DND-41 (cell line): ENCODE data around the gene JAK2.

ENCODE experiments used
- ATAC-seq: fragments of 200-7000 bp; cut with Tn5 transposase; 3 replicates; pipeline ENCODE4 v1.9.1; 2021; ENCODE audit warnings: low read depth; ENCODE audit not compliant: insufficient read depth
- DNase-seq: peaks from one replicate; pipeline ENCODE4 v3.0.0-alpha.2; 2020
- H2AFZ ChIP-seq: 2 replicates; pipeline ENCODE4 v1.6.0; 2012; ENCODE audit warnings: low read depth, low read length
- H3K27ac ChIP-seq: 2 replicates; pipeline ENCODE4 v1.5.1; 2012; ENCODE audit warnings: low read length, inconsistent platforms
- H3K27me3 ChIP-seq: fragments of 200-600 bp; sonication (generic); 2 replicates; pipeline ENCODE4 v1.6.0; 2012; ENCODE audit warnings: low read length, mild to moderate bottlenecking, inconsistent platforms; ENCODE audit not compliant: insufficient read depth, poor library complexity
- H3K36me3 ChIP-seq: 2 replicates; pipeline ENCODE4 v1.5.1; 2012; ENCODE audit warnings: low read length, inconsistent platforms; ENCODE audit not compliant: insufficient read depth
- H3K4me1 ChIP-seq: 2 replicates; pipeline ENCODE4 v1.5.1; 2012; ENCODE audit warnings: mild to moderate bottlenecking, low read length; ENCODE audit not compliant: insufficient read depth
- H3K4me2 ChIP-seq: 2 replicates; pipeline ENCODE4 v1.6.0; 2012; ENCODE audit warnings: mild to moderate bottlenecking, moderate library complexity, low read length, inconsistent platforms; ENCODE audit not compliant: insufficient read depth
- H3K4me3 ChIP-seq, 2 experiments: fragments of 200-600 bp in 1 of 2; shearing (Covaris generic) in 1 of 2; 2 replicates each; pipeline ENCODE4 v1.5.1; 2012 to 2016; ENCODE audit warnings: inconsistent platforms in 2 of 2, low read length in 2 of 2, mild to moderate bottlenecking in 2 of 2, low read depth in 1 of 2, moderate library complexity in 1 of 2
- H3K79me2 ChIP-seq: 2 replicates; pipeline ENCODE4 v1.6.0; 2012; ENCODE audit warnings: low read length, inconsistent platforms; ENCODE audit not compliant: insufficient read depth
- H3K9ac ChIP-seq: 2 replicates; pipeline ENCODE4 v1.6.0; 2012; ENCODE audit warnings: low read depth, mild to moderate bottlenecking, inconsistent platforms, low read length, moderate library complexity
- H3K9me3 ChIP-seq: 2 replicates; pipeline ENCODE4 v1.5.1; 2012; ENCODE audit warnings: low read length, moderate library complexity, mild to moderate bottlenecking, inconsistent platforms; ENCODE audit not compliant: insufficient read depth, severe bottlenecking
- H4K20me1 ChIP-seq: 2 replicates; pipeline ENCODE4 v1.6.0; 2012; ENCODE audit warnings: low read length; ENCODE audit not compliant: insufficient read depth
- EZH2 ChIP-seq: IDR thresholded peaks from 3 replicates; pipeline ENCODE4 v1.6.1; 2012; ENCODE audit warnings: borderline replicate concordance, low read depth, mild to moderate bottlenecking, moderate library complexity, low read length, inconsistent platforms; ENCODE audit not compliant: severe bottlenecking
- TF ChIP-seq, protein P1 (sequence below): IDR thresholded peaks from 2 replicates; pipeline ENCODE4 v1.5.1; 2012; ENCODE audit warnings: borderline replicate concordance, low read length, moderate library complexity, mild to moderate bottlenecking; ENCODE audit not compliant: poor library complexity, severe bottlenecking; ENCODE audit errors: extremely low read depth

JAK2 gene

DNA sequence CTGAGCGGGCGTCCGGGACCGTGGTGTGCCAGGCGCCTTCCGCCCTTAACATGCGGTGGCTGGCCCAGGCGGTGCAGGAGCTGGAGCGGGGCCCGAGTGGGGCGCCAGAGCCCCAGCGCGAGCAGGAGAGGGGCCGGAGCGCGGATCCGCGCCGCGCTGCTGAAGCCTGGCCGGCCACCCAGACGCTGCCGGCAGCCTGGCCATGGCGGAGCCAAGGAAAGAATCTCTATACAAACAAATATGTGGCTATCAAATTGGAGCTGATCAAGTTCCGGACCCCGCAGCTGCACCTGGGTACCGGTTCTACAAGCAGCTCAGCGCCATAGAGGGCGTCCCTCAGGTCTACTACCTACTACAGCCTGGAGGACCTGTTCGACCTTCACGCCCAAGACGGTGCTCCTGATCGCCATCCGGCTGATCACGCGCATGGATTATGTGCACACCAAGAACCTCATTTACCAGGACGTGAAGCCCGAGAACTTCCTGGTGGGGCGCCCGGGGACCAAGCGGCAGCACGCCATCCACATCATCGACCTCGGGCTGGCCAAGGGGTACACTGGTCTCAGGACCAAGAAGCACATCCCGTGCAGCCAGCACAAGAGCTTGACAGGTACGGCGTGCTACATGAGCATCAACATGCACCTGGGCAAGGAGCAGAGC is 55.8 kb downstream of the JAK2 start:
- peaks cover 20% of the 10 kb centered on the region for H3K36me3 ChIP-seq
- H3K4me1 ChIP-seq = no peaks in the 10 kb centered on the region
- H2AFZ ChIP-seq = no peak overlapping the region
- no peak for TF ChIP-seq EZH2
- TF ChIP-seq, protein P1, sequence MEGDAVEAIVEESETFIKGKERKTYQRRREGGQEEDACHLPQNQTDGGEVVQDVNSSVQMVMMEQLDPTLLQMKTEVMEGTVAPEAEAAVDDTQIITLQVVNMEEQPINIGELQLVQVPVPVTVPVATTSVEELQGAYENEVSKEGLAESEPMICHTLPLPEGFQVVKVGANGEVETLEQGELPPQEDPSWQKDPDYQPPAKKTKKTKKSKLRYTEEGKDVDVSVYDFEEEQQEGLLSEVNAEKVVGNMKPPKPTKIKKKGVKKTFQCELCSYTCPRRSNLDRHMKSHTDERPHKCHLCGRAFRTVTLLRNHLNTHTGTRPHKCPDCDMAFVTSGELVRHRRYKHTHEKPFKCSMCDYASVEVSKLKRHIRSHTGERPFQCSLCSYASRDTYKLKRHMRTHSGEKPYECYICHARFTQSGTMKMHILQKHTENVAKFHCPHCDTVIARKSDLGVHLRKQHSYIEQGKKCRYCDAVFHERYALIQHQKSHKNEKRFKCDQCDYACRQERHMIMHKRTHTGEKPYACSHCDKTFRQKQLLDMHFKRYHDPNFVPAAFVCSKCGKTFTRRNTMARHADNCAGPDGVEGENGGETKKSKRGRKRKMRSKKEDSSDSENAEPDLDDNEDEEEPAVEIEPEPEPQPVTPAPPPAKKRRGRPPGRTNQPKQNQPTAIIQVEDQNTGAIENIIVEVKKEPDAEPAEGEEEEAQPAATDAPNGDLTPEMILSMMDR = no peak
- peaks cover 11% of the 10 kb centered on the region for H3K9me3 ChIP-seq
- DNase-seq (no peak), ATAC-seq (no peak)
- H3K4me2 ChIP-seq = no peak overlapping the region
- no peak overlapping the region for H3K4me3 ChIP-seq
- H3K9ac ChIP-seq = no peak overlapping the region
- no peaks in the 10 kb centered on the region for H3K79me2 ChIP-seq
- H3K27ac ChIP-seq = no peak overlapping the region
- H4K20me1 ChIP-seq = no peaks in the 10 kb centered on the region
- H3K27me3 ChIP-seq = no peaks in the 10 kb centered on the region

DNA sequence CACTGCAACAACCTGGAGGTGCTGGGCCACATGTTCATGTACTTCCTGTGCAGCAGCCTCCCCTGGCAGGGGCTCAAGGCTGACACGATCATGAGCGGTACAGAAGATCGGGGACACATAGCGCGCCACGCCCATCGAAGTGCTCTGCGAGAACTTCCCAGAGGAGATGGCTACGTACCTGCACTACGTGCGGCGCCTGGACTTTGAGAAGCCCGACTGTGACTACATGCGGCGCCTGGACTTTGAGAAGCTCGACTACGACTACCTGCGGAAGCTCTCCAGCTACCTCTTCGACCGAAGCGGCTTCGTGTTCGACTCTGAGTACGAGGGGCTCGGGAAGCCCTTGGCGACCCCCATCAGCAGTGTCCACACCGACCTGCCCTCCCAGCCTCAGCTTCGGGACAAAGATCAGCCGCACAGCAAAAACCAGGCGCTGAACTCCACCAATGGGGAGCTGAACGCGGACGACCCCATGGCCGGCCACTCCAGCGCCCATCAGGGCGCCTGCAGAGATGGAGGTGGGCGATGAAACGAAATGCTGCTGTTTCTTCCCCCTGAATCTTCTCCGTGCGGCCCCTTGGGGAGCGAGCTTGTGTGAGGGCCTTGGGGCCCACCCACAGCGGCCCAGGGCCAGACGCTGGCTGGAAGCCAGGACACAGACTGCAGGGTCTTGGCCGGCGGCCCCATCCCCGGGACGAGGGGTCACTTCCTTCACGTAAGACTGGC is 56.5 kb downstream of the JAK2 start:
- ATAC-seq = no peak
- H3K9me3 ChIP-seq = peaks cover 11% of the 10 kb centered on the region
- no peak overlapping the region for H3K4me3 ChIP-seq
- no peak overlapping the region for H3K4me2 ChIP-seq
- no peaks in the 10 kb centered on the region for H4K20me1 ChIP-seq
- H3K36me3 ChIP-seq = peaks cover 20% of the 10 kb centered on the region
- no peak overlapping the region for H3K27ac ChIP-seq
- no peak overlapping the region for H3K9ac ChIP-seq
- no peaks in the 10 kb centered on the region for H3K4me1 ChIP-seq
- DNase-seq = no peak
- no peak for TF ChIP-seq EZH2
- TF ChIP-seq, protein P1 = no peak
- no peak overlapping the region for H2AFZ ChIP-seq
- no peaks in the 10 kb centered on the region for H3K27me3 ChIP-seq
- H3K79me2 ChIP-seq = no peaks in the 10 kb centered on the region

DNA sequence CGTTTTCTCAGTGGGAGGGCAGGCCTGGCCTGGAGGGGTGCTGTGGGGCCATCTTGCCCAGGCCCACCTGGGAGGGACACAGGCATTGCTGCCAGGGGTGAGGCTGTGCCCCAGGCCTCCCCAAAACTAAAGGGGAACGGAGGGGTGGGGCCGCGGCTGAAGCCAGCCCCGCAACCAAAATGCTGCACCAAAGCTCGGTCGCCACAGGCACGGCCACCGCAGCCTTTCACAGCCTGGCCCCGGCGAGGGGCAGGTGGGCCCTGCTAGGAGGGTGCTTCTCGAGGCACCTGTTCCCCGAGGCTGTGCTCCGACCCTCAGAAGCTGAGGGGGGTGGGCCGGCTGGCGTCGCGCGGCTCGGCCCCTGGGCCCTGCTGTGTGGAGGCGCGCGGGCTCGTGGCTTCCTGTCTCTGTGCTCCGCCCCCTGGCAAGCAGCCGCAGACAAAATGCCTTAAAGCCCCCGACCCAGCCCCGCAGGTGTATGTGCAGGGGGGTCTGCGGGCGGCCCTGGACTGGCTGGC is 57.6 kb downstream of the JAK2 start:
- Histone ChIP-seq H3K79me2 (no peaks in the 10 kb centered on the region), H3K27ac (no peak overlapping the region), H3K4me3 (no peak overlapping the region), H3K27me3 (no peaks in the 10 kb centered on the region), H3K9ac (no peak overlapping the region), H2AFZ (no peak overlapping the region), H3K36me3 (peaks cover 20% of the 10 kb centered on the region), H3K4me2 (no peak overlapping the region), H4K20me1 (no peaks in the 10 kb centered on the region), H3K9me3 (peaks cover 11% of the 10 kb centered on the region), H3K4me1 (no peaks in the 10 kb centered on the region)
- TF ChIP-seq EZH2 = no peak
- TF ChIP-seq, protein P1 = no peak
- no peak for ATAC-seq
- peak; percentile 9 for DNase-seq
